ENCODE data around the gene PHF24. TPM values are rescaled to one million over a fixed set of nuclear protein-coding genes. Genes with fewer than 3 reads are reported as not detected.

Gene PHF24
- polyA plus RNA-seq, 3 donors, result 0.04 TPM; not detected in 2

DNA sequence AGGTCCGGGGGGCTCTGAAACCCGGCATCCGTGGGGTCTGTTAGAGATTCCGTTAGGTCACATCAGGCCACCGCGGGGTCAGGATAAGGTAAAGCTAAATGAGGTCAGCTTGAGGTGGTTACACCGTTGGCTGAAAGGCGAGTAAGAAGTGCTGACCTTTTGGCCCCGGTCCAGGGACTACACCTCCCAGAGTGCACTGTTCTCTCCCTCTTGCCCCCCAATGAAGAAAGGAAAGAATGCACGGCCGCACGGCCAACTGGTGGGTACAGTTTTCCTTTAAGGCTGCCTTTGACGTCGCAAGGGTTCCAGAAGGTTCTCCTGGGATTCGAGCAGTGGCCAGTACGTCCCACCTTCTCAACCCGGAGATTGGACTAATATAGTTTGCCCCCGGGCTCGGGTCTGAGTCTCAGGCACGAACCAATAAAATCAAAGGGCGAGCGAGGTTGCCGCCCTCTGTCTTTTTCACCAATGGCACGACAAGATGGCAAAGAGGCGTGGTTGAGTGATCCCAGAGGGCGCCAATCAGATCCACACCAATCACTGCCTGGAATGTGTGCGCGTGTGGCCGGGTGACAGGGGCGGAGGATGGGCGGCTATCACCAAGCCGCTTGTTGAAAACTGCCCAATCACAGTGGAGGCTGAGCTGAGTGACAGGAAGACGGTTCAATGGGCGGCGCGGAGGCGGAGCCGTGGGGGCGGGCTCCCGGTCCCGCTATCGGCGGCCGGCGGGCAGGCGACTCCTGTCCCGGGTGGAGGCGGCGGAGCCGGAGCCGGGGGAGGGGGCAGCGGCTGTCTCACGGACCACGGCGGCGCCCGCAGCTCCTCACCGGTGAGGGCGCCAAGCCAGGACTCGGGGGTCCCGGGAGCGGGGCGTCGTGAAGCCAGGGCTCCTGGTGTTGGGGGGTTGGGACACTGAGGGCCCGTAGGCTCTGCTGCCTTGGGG is 31.2 kb downstream of the PHF24 start, which contains the start of gene DNAJB5:
Gene DNAJB5, plus strand, starts transcription at position 743 of the 943 bp plus-strand sequence. CDS start 886 bp downstream, outside the sequence.
- Histone ChIP-seq H4K20me1 (ENCODE audit: insufficient read depth, low read length) (no peaks in the 10 kb centered on the region), H3K4me3 (replicated peaks in 1 of 3; ENCODE audit: low read depth in 2 of 3, low read length in 3 of 3) (peak within 1 kb of the TSS; percentile 71 to 86 (median 80)), H3K4me2 (replicated peaks; ENCODE audit: extremely low read depth, low read length, poor library complexity, severe bottlenecking) (peak within 1 kb of the TSS; percentile 97), H3K79me2 (ENCODE audit: insufficient read depth, low read length) (no peaks in the 10 kb centered on the region), H3K27ac (ENCODE audit: low read depth in 1 of 2, low read length in 2 of 2) (peak within 1 kb of the TSS; percentile 11 to 83), H3K9ac (ENCODE audit: insufficient read depth, low read length, poor library complexity, severe bottlenecking) (peak within 1 kb of the TSS; percentile 74), H3K9me3 (replicated peaks in 1 of 2; ENCODE audit: control insufficient read depth in 1 of 2, insufficient read depth in 1 of 2, low read length in 2 of 2) (no peaks in the 10 kb centered on the region), H2AFZ (ENCODE audit: insufficient read depth, low read depth, low read length, poor library complexity, severe bottlenecking) (peak within 1 kb of the TSS; percentile 92), H3K27me3 (ENCODE audit: control insufficient read depth in 2 of 2, insufficient read depth in 2 of 2, low read length in 2 of 2) (peaks cover 0 to 10% of the 10 kb centered on the region in 2 donors), H3K36me3 (replicated peaks in 1 of 2; ENCODE audit: control insufficient read depth in 1 of 2, insufficient read depth in 2 of 2, low read length in 2 of 2) (no peaks in the 10 kb centered on the region), H3K4me1 (ENCODE audit: control insufficient read depth in 1 of 2, insufficient read depth in 2 of 2, low read length in 2 of 2) (peaks cover 45 to 60% of the 10 kb centered on the region in 2 donors)
- peak within 1 kb of the TSS; percentile 79 to 97 (median 95) for H3K27ac Mint-ChIP-seq
- H3K27me3 Mint-ChIP-seq (ENCODE audit: low read depth in 3 of 3), result peaks cover 8 to 28% (median 24%) of the 10 kb centered on the region in 3 donors
- peaks cover 67% of the 10 kb centered on the region for H3K4me1 Mint-ChIP-seq
- H3K9me3 Mint-ChIP-seq, result peaks cover 0 to 2% (median 0%) of the 10 kb centered on the region in 7 donors
- TF ChIP-seq, protein P1, sequence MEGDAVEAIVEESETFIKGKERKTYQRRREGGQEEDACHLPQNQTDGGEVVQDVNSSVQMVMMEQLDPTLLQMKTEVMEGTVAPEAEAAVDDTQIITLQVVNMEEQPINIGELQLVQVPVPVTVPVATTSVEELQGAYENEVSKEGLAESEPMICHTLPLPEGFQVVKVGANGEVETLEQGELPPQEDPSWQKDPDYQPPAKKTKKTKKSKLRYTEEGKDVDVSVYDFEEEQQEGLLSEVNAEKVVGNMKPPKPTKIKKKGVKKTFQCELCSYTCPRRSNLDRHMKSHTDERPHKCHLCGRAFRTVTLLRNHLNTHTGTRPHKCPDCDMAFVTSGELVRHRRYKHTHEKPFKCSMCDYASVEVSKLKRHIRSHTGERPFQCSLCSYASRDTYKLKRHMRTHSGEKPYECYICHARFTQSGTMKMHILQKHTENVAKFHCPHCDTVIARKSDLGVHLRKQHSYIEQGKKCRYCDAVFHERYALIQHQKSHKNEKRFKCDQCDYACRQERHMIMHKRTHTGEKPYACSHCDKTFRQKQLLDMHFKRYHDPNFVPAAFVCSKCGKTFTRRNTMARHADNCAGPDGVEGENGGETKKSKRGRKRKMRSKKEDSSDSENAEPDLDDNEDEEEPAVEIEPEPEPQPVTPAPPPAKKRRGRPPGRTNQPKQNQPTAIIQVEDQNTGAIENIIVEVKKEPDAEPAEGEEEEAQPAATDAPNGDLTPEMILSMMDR (IDR thresholded peaks at IDR 0.05), result no peak
- WGBS (ENCODE audit: insufficient coverage), result 0% methylated on average over 51 of the region's 65 CpGs
- peak; percentile 99 for DNase-seq
- H3K36me3 Mint-ChIP-seq, result peaks cover 0 to 5% of the 10 kb centered on the region in 2 donors
- intact Hi-C loops (cut with micrococcal nuclease), result loop anchor here (2.0 to 10.0 kb wide), 3 partner anchors 86 to 324 kb away; partner anchors contain the start of genes ATOSB (in 1 of the 2), CCL27 (in 1 of the 2), FANCG (in 1 of the 2) and VCP (in 1 of the 2)
- peak within 1 kb of the TSS; percentile 92 to 96 for H3K4me3 Mint-ChIP-seq

GRCh38 chr9:34989946-34990635 is 32.0 kb downstream of the PHF24 start:
- Histone ChIP-seq H3K79me2 (ENCODE audit: insufficient read depth, low read length) (no peaks in the 10 kb centered on the region), H3K4me3 (replicated peaks in 1 of 3; ENCODE audit: low read depth in 2 of 3, low read length in 3 of 3) (peak overlapping the region; percentile 57 to 86 (median 71)), H3K4me2 (replicated peaks; ENCODE audit: extremely low read depth, low read length, poor library complexity, severe bottlenecking) (peak overlapping the region; percentile 97), H3K27ac (ENCODE audit: low read depth in 1 of 2, low read length in 2 of 2) (peak overlapping the region; percentile 11 to 65), H3K9me3 (replicated peaks in 1 of 2; ENCODE audit: control insufficient read depth in 1 of 2, insufficient read depth in 1 of 2, low read length in 2 of 2) (no peaks in the 10 kb centered on the region), H2AFZ (ENCODE audit: insufficient read depth, low read depth, low read length, poor library complexity, severe bottlenecking) (peak overlapping the region; percentile 92), H4K20me1 (ENCODE audit: insufficient read depth, low read length) (no peaks in the 10 kb centered on the region), H3K4me1 (ENCODE audit: control insufficient read depth in 1 of 2, insufficient read depth in 2 of 2, low read length in 2 of 2) (peaks cover 42 to 58% of the 10 kb centered on the region in 2 donors), H3K9ac (ENCODE audit: insufficient read depth, low read length, poor library complexity, severe bottlenecking) (peak overlapping the region; percentile 74), H3K27me3 (ENCODE audit: control insufficient read depth in 2 of 2, insufficient read depth in 2 of 2, low read length in 2 of 2) (peaks cover 0 to 10% of the 10 kb centered on the region in 2 donors), H3K36me3 (replicated peaks in 1 of 2; ENCODE audit: control insufficient read depth in 1 of 2, insufficient read depth in 2 of 2, low read length in 2 of 2) (no peaks in the 10 kb centered on the region)
- 36% methylated on average over 15 of the region's 39 CpGs for WGBS (ENCODE audit: insufficient coverage)
- Mint-ChIP-seq H3K27ac (peak overlapping the region in 6 of 7 donors; percentile 56 to 95 (median 68)), H3K27me3 (ENCODE audit: low read depth in 3 of 3) (peaks cover 8 to 28% (median 24%) of the 10 kb centered on the region in 3 donors), H3K4me3 (peak overlapping the region; percentile 78 to 83), H3K9me3 (peaks cover 0 to 2% (median 0%) of the 10 kb centered on the region in 7 donors), H3K4me1 (peaks cover 61% of the 10 kb centered on the region), H3K36me3 (peaks cover 0 to 5% of the 10 kb centered on the region in 2 donors)
- intact Hi-C loops (cut with micrococcal nuclease), result loop anchor here (2.0 to 10.0 kb wide), 4 partner anchors 82 to 325 kb away; partner anchors contain the start of genes VCP (in 2 of the 2), ATOSB (in 1 of the 2), CCL27 (in 1 of the 2) and FANCG (in 1 of the 2)
- TF ChIP-seq, protein P1 (IDR thresholded peaks at IDR 0.05), result no peak
- DNase-seq, result peak in 2 of 3 donors; percentile 24 to 53

Data from CD14-positive monocyte (primary cell).